ENCODE measurements around the gene ADGRB3. TPM values are rescaled to one million over a fixed set of nuclear protein-coding genes. Genes with fewer than 3 reads are reported as not detected.

The ADGRB3 gene
- total RNA-seq, 1 experiment from 2014 or later = 7.7 TPM

- Histone ChIP-seq H3K4me3 (ENCODE audit: low read depth, low read length, poor library complexity, severe bottlenecking) (no peak overlapping the region), H3K4me1 (ENCODE audit: insufficient read depth, low read length, poor library complexity, severe bottlenecking) (peaks cover 33% of the 10 kb centered on the region), H3K27me3 (replicated peaks; ENCODE audit: insufficient read depth, low read depth, low read length, poor library complexity) (no peaks in the 10 kb centered on the region), H3K36me3 (ENCODE audit: insufficient read depth, low read length, poor library complexity, severe bottlenecking) (no peaks in the 10 kb centered on the region), H3K9me3 (ENCODE audit: low read depth, low read length, poor library complexity, severe bottlenecking) (no peaks in the 10 kb centered on the region), H3K27ac (ENCODE audit: low read depth, low read length, poor library complexity, severe bottlenecking) (peak overlapping the region; percentile 47)
- DNase-seq (ENCODE audit: low spot score) = peak; percentile 35
- TF ChIP-seq CTCF (conservative IDR thresholded peaks at IDR 0.05; ENCODE audit: low read depth, low read length) (no peak), EZH2 (IDR thresholded peaks at IDR 0.05; ENCODE audit: borderline replicate concordance, low read depth, low read length, poor library complexity, severe bottlenecking) (no peak)
- intact Hi-C loops (cut with micrococcal nuclease; ENCODE audit: unreplicated experiment) = no loop called here
- POLR2A ChIA-PET (ENCODE audit: low non-redundant PET) = no interaction called here
- no TSS peak for BruUV-seq (replicated peaks)
- CTCF ChIA-PET = no interaction called here
These were observed 54.8 kb downstream of the ADGRB3 start for GRCh38 chr6:68689910-68690309.

GRCh38 chr6:68691120-68691519 lies 56.0 kb downstream of the ADGRB3 start:
- ChIA-PET CTCF (no interaction called here), POLR2A (ENCODE audit: low non-redundant PET) (no interaction called here)
- H3K27ac ChIP-seq (ENCODE audit: low read depth, low read length, poor library complexity, severe bottlenecking) = peak overlapping the region; percentile 47
- TF ChIP-seq CTCF (conservative IDR thresholded peaks at IDR 0.05; ENCODE audit: low read depth, low read length) (no peak), EZH2 (IDR thresholded peaks at IDR 0.05; ENCODE audit: borderline replicate concordance, low read depth, low read length, poor library complexity, severe bottlenecking) (no peak)
- H3K36me3 ChIP-seq (ENCODE audit: insufficient read depth, low read length, poor library complexity, severe bottlenecking) = no peaks in the 10 kb centered on the region
- peaks cover 33% of the 10 kb centered on the region for H3K4me1 ChIP-seq (ENCODE audit: insufficient read depth, low read length, poor library complexity, severe bottlenecking)
- BruUV-seq (replicated peaks) = no TSS peak
- H3K27me3 ChIP-seq (replicated peaks; ENCODE audit: insufficient read depth, low read depth, low read length, poor library complexity) = no peaks in the 10 kb centered on the region
- H3K9me3 ChIP-seq (ENCODE audit: low read depth, low read length, poor library complexity, severe bottlenecking) = no peaks in the 10 kb centered on the region
- peak; percentile 53 for DNase-seq (ENCODE audit: low spot score)
- intact Hi-C loops (cut with micrococcal nuclease; ENCODE audit: unreplicated experiment) = no loop called here
- no peak overlapping the region for H3K4me3 ChIP-seq (ENCODE audit: low read depth, low read length, poor library complexity, severe bottlenecking)

- intact Hi-C loops (cut with micrococcal nuclease; ENCODE audit: unreplicated experiment) = no loop called here
These were observed 58.2 kb downstream of the ADGRB3 start for GRCh38 chr6:68693271-68693670.

More at GRCh38 chr6:68693271-68693670, 58.2 kb downstream of the ADGRB3 start:
- Histone ChIP-seq H3K4me3 (ENCODE audit: low read depth, low read length, poor library complexity, severe bottlenecking) (no peak overlapping the region), H3K9me3 (ENCODE audit: low read depth, low read length, poor library complexity, severe bottlenecking) (no peaks in the 10 kb centered on the region), H3K4me1 (ENCODE audit: insufficient read depth, low read length, poor library complexity, severe bottlenecking) (peaks cover 33% of the 10 kb centered on the region), H3K27me3 (replicated peaks; ENCODE audit: insufficient read depth, low read depth, low read length, poor library complexity) (no peaks in the 10 kb centered on the region), H3K27ac (ENCODE audit: low read depth, low read length, poor library complexity, severe bottlenecking) (no peak overlapping the region), H3K36me3 (ENCODE audit: insufficient read depth, low read length, poor library complexity, severe bottlenecking) (no peaks in the 10 kb centered on the region)
- DNase-seq (ENCODE audit: low spot score) = no peak
- no TSS peak for BruUV-seq (replicated peaks)
- no peak for TF ChIP-seq EZH2 (IDR thresholded peaks at IDR 0.05; ENCODE audit: borderline replicate concordance, low read depth, low read length, poor library complexity, severe bottlenecking)
- no peak for TF ChIP-seq CTCF (conservative IDR thresholded peaks at IDR 0.05; ENCODE audit: low read depth, low read length)
- ChIA-PET CTCF (no interaction called here), POLR2A (ENCODE audit: low non-redundant PET) (no interaction called here)

Data from A673 (cell line).